GM18858 (cell line): ENCODE results near the gene MYF5.

Source experiments
- ATAC-seq: cut with Tn5 transposase; IDR thresholded peaks from one replicate; pipeline ENCODE4 v1.9.1; 2021; ENCODE audit not compliant: unreplicated experiment

MYF5 gene

GRCh38 chr12:80756875-80757274, 40.2 kb downstream of the MYF5 start:
- ATAC-seq = peak; percentile 95

DNA sequence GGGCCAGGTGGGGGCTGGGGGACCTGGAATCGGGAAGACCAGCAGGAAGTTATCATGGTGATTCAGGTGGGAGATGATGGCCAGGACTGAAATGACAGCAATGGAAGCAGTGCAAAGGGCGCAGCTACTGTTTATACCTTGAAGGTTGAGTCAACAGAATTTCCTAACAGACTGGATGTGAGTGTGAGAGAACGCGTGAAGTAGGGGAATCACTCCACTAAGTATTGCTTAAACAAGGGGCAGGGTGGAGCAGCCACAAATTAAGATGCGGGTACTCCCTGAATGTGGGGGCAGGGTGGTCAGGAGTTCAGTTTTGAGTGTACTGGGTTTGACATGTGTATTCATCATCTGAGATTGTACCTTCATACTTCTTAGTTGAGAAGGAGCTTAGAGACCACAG, 45.1 kb downstream of the MYF5 start:
- ATAC-seq = no peak

- ATAC-seq = no peak
Observed at GRCh38 chr12:80763874-80764273, 47.2 kb downstream of the MYF5 start.

DNA sequence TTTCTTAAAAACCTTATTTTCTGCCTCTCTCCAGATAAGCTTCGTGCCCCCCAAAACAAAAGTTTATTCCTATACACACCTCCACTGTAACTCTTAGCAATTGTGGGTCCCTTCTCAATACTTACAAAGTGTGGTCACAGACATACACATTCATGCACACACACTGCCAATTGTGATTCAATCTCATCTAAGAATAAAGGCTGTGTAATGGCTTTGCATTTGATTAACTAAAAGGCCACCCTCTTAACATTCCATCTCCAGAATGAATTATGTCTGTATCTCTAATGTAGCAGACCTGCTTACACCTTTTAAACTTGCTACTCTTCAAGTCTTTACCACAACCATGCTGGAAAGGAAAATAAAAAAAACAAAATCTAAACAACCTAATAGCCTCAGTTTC, 49.5 kb downstream of the MYF5 start:
- ATAC-seq = no peak

DNA sequence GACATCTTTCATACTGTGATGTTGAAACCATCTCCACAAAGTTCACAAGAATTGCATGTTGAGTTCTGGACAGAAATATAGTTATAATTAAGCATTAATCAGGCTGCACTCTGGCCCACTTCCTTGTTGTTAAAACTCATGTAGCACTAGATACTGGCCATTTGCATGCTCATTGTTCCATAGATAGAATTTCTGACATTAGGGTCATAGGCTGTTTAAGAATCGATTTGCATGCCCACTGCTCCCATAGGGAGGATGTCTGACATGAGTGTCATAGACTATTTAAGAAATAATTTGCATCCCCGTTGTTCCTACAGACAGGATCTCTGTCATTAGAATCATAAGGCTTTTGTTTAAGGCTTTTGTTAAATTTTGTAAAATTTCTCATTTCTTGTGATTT, 50.2 kb downstream of the MYF5 start:
- ATAC-seq = peak; percentile 93
